ENCODE measurements around the gene CD300C. TPM values are rescaled to one million over a fixed set of nuclear protein-coding genes. Genes with fewer than 3 reads are reported as not detected.
A peak's percentile ranks its signal among the peaks of the same experiment; 100 is the strongest.
"Not testable (repeated sequence)": the region's sequence is repeated elsewhere in the genome, so short reads cannot be mapped to it uniquely, and the experiment has no call there.

CD300C gene
- total RNA-seq, 2 experiments from 2014 or later, result 0.14 TPM; not detected in 1

DNA sequence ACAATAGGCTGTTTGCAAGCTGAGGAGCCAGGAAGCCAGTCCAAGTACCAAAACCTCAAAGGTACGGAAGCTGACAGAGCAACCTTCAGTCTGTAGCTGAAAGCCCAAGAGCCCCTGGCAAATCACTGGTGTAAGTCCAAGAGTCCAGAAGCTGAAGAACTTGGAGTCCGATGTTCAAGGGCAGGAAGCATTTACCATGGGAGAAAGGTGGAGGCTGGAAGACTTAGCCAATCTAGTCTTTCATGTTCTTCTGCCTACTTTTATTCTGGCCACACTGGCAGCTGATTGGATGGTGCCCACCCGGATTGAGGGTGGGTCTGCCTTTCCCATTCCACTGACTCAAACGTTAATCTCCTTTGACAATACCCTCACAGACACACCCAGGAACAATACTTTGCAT, 30.0 kb downstream of the CD300C start:
- CTCF ChIA-PET, result interaction anchor here (0.6 to 0.9 kb wide), 2 partner anchors 137 to 275 kb away, joined by 3 read pairs; no protein-coding TSS in a partner anchor
- peaks cover 23% of the 10 kb centered on the region for H3K9me3 Mint-ChIP-seq
- peaks cover 37% of the 10 kb centered on the region for H3K4me1 Mint-ChIP-seq (ENCODE audit: low read depth)
- DNase-seq, result no peak
- H3K27me3 Mint-ChIP-seq, result peaks cover 26% of the 10 kb centered on the region
- intact Hi-C loops (cut with micrococcal nuclease), result no loop called here
- no peak overlapping the region for H3K4me3 Mint-ChIP-seq
- H3K27ac Mint-ChIP-seq, result no peak overlapping the region
- peaks cover 12% of the 10 kb centered on the region for H3K36me3 Mint-ChIP-seq
- POLR2A ChIA-PET, result no interaction called here

DNA sequence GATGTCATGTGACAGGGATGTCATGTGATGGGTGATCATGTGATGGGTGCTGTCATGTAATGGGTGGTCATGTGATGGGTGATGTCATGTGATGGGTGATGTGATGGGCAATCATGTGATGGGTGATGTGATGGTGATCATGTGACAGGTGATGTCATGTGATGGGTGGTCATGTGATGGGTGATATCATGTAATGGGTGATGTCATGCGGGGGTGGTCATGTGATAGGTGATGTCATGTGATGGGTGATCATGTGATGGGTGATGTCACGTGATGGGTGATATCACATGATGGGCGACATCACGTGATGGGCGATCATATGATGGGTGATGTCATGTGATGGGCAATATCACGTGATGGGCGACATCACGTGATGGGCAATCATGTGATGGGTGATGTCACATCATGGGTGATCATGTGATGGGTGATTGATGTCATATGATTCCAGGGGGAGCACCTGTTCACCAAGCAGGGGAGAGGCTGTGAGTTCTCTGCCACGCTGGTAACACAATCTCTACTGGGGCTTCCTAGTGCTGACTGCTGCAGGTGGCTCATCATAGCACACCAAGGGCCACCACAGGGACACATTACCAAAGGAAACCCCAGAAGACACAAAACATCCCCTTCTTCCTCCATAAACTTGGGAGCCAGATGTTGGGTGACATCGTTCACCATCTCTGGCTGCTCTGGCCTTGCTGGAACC, 31.1 kb downstream of the CD300C start:
- H3K36me3 Mint-ChIP-seq, result peaks cover 12% of the 10 kb centered on the region
- H3K27ac Mint-ChIP-seq, result peak overlapping the region; percentile 94
- peaks cover 23% of the 10 kb centered on the region for H3K9me3 Mint-ChIP-seq
- peak overlapping the region; percentile 71 for H3K4me3 Mint-ChIP-seq
- DNase-seq, result no peak
- H3K27me3 Mint-ChIP-seq, result peaks cover 21% of the 10 kb centered on the region
- POLR2A ChIA-PET, result no interaction called here
- H3K4me1 Mint-ChIP-seq (ENCODE audit: low read depth), result peaks cover 31% of the 10 kb centered on the region
- CTCF ChIA-PET, result no interaction called here
- intact Hi-C loops (cut with micrococcal nuclease), result loop anchor here (5.0 kb wide), 1 partner anchor 232 kb away; no protein-coding TSS in a partner anchor

DNA sequence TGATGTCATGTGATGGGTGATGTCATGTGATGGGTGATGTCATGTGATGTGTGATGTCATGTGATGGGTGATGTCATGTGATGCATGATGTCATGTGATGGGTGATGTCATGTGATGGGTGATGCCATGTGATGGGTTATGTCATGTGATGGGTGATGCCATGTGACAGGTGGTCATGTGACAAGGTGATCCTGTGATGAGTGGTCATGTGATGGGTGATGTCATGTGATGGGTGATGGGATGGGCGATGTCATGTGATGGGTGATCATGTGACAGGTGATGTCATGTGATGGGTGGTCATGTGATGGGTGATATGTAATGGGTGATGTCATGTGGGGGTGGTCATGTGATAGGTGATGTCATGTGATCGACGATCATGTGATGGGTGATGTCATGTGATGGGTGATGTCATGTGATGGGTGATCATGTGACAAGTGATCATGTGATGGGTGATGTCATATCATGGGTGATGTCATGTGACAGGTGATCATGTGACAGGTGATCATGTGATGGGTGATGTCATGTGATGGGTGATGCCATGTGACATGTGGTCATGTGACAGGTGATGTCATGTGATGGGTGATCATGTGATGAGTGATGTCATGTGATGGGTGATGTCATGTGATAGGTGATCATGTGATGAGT, 31.8 kb downstream of the CD300C start:
- ChIA-PET POLR2A (interaction anchor here (0.7 kb wide), 1 partner anchor 15 kb away, joined by 3 read pairs; no protein-coding TSS in a partner anchor), CTCF (no interaction called here)
- H3K9me3 Mint-ChIP-seq, result peaks cover 23% of the 10 kb centered on the region
- intact Hi-C loops (cut with micrococcal nuclease), result loop anchor here (5.0 kb wide), 1 partner anchor 232 kb away; no protein-coding TSS in a partner anchor
- peak overlapping the region; percentile 71 for H3K4me3 Mint-ChIP-seq
- peak; percentile 81 for DNase-seq
- H3K36me3 Mint-ChIP-seq, result peaks cover 12% of the 10 kb centered on the region
- H3K27ac Mint-ChIP-seq, result peak overlapping the region; percentile 94
- H3K27me3 Mint-ChIP-seq, result peaks cover 20% of the 10 kb centered on the region
- H3K4me1 Mint-ChIP-seq (ENCODE audit: low read depth), result peaks cover 29% of the 10 kb centered on the region

DNA sequence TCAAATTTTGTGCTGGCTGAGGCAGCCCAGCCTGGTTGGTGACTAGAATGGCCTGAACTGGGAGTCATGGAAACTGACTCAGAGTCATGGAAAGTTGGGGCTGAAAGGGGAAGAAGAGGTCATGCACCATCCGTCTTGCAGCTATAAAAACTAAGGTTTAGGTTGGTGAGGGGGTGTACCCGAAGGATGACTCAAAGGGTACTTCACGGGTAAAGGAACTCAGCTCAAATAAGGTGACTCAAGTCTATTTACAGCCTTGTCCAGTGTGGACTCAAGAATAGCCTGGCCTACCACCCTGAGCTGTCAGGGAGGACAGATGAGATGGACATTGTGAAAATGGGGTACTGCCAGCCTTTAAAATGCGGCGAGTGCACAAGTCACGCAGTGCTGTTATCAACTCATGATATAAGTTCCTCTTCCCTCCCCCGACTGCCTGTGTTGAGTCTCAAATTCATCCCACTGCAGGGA, 33.3 kb downstream of the CD300C start:
- H3K27me3 Mint-ChIP-seq, result peaks cover 17% of the 10 kb centered on the region
- peaks cover 29% of the 10 kb centered on the region for H3K4me1 Mint-ChIP-seq (ENCODE audit: low read depth)
- intact Hi-C loops (cut with micrococcal nuclease), result loop anchor here (5.0 kb wide), 1 partner anchor 230 kb away; no protein-coding TSS in a partner anchor
- POLR2A ChIA-PET, result interaction anchor here (0.8 kb wide), 1 partner anchor 233 kb away, joined by 3 read pairs; no protein-coding TSS in a partner anchor
- DNase-seq, result peak; percentile 79
- peaks cover 15% of the 10 kb centered on the region for H3K9me3 Mint-ChIP-seq
- CTCF ChIA-PET, result interaction anchor here (0.6 to 2.0 kb wide), 6 partner anchors 16 to 222 kb away, joined by 3 to 7 read pairs (median 4); partner anchors contain the start of gene GPR142
- no peak overlapping the region for H3K4me3 Mint-ChIP-seq
- peak overlapping the region; percentile 84 for H3K27ac Mint-ChIP-seq
- H3K36me3 Mint-ChIP-seq, result peaks cover 12% of the 10 kb centered on the region

DNA sequence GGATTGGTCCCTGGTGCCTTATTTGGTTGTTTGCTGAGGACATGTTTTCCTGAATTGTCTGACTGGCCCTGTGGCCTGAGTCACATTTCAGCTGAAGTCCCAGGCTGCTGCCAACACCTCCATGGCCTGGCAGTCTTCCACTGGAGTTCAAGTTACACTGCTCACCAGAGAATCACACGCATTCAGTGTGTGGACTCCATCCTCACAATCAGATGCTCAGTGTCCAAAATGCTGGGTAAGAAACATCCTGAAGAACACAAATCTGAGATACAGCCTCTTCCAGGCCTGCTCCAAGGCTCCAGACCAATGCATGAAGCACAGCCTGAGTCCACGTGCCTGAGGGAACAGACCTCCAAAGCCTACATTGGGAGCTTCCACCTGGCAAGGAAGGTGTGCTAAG, 33.9 kb downstream of the CD300C start:
- ChIA-PET CTCF (interaction anchor here (0.6 to 2.0 kb wide), 7 partner anchors 16 to 222 kb away, joined by 3 to 7 read pairs (median 4); partner anchors contain the start of gene GPR142), POLR2A (interaction anchor here (0.8 kb wide), 1 partner anchor 233 kb away, joined by 3 read pairs; no protein-coding TSS in a partner anchor)
- intact Hi-C loops (cut with micrococcal nuclease), result loop anchor here (5.0 kb wide), 1 partner anchor 230 kb away; no protein-coding TSS in a partner anchor
- H3K36me3 Mint-ChIP-seq, result peaks cover 12% of the 10 kb centered on the region
- H3K27me3 Mint-ChIP-seq, result peaks cover 17% of the 10 kb centered on the region
- H3K9me3 Mint-ChIP-seq, result peaks cover 15% of the 10 kb centered on the region
- H3K27ac Mint-ChIP-seq, result no peak overlapping the region
- DNase-seq, result no peak
- H3K4me3 Mint-ChIP-seq, result no peak overlapping the region
- H3K4me1 Mint-ChIP-seq (ENCODE audit: low read depth), result peaks cover 29% of the 10 kb centered on the region

DNA sequence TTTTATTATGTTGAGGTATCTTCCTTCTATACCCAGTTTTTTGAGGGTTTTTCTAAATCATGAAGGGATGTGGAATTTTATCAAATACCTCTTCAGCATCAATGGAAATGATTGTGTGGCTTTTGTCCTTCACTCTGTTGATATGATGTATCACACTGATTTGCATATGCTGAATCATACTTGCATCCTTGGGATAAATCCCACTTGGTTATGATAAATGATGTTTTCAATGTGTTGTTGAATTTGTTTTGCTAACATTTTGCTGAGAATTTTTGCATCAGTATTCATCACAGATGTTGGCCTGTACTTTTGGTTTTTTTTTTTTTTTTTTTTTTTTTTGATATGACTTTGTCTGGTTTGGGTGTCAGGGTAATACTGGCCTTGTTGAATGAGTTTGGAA, 37.8 kb downstream of the CD300C start:
- POLR2A ChIA-PET, result no interaction called here
- Mint-ChIP-seq H3K4me3 (no peak overlapping the region), H3K9me3 (no peaks in the 10 kb centered on the region), H3K27ac (no peak overlapping the region), H3K36me3 (no peaks in the 10 kb centered on the region), H3K4me1 (ENCODE audit: low read depth) (peaks cover 17% of the 10 kb centered on the region), H3K27me3 (peaks cover 4% of the 10 kb centered on the region)
- intact Hi-C loops (cut with micrococcal nuclease), result no loop called here
- no peak for DNase-seq
- CTCF ChIA-PET, result interaction anchor here (1.3 kb wide), 1 partner anchor 129 kb away, joined by 3 read pairs; no protein-coding TSS in a partner anchor

DNA sequence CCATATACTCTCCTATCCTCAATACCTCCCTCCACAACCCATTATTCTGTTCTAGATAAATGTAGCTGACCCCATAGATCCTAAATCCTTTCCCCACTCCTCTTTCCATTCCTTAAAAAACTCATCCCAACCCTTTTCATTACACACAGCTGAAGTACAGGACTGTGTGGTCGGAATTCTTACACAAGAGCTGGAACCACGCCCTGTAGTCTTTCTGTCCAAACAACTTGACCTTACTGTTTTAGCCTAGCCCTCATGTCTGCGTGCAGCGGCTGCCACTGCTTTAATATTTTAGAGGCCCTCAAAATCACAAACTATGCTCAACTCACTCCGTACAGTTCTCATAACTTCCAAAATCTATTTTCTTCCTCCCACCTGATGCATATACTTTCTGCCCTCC, 42.0 kb downstream of the CD300C start:
- H3K36me3 Mint-ChIP-seq; DNase-seq; H3K27me3 Mint-ChIP-seq; H3K4me3 Mint-ChIP-seq; CTCF ChIA-PET; intact Hi-C loops (cut with micrococcal nuclease); H3K4me1 Mint-ChIP-seq (ENCODE audit: low read depth); H3K9me3 Mint-ChIP-seq; POLR2A ChIA-PET; H3K27ac Mint-ChIP-seq: not testable (repeated sequence)

DNA sequence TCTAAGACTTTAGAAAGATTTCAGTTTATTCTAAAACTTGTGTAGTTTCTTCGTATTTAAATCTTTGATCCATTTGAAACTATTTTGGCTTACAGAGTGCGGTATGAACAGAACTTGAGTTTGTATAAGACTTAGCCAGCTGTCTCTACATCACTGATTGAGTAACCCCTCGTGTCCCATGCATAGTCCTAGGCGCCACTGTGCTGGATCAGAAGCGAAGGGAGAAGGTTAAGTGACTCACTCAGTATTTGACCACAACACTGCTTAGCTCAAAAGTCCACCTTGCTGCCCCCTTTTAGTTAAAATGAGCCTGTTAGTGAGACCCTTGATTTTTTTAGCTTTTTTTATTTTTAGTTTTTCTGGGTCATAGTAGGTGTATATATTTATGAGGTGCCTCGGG, 43.1 kb downstream of the CD300C start:
- intact Hi-C loops (cut with micrococcal nuclease), result no loop called here
- CTCF ChIA-PET, result interaction anchor here (0.9 to 1.8 kb wide), 4 partner anchors 17 to 134 kb away, joined by 3 to 8 read pairs (median 3); no protein-coding TSS in a partner anchor

DNA sequence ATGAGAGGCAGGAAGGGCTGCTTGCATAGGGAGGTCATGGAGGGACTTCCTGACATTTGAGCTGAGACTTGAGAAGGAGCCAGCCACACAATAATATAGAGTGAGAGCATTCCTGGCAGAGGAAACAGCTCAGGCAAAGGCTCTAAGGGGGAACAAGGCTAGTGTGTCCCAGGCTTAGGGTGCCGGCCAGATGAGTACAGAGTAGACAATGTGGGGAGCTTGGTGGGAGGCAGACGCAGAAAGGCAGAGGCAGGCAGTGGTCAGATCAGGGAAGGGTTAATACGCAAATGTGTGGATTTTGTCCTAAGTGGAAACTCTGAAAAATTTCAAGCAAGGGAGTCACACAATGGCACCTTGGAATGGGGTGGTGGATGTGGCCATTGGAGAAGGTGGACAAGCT, 45.9 kb downstream of the CD300C start:
- no peaks in the 10 kb centered on the region for H3K36me3 Mint-ChIP-seq
- CTCF ChIA-PET, result interaction anchor here (1.9 to 3.5 kb wide), 2 partner anchors 42 to 132 kb away, joined by 10 to 13 read pairs; partner anchors contain the start of gene GPR142
- intact Hi-C loops (cut with micrococcal nuclease), result loop anchor here (10.0 kb wide), 1 partner anchor 65 kb away; the partner anchor contains the start of gene GPRC5C
- no peak for DNase-seq
- POLR2A ChIA-PET, result no interaction called here
- H3K4me1 Mint-ChIP-seq (ENCODE audit: low read depth), result no peaks in the 10 kb centered on the region
- H3K9me3 Mint-ChIP-seq, result no peaks in the 10 kb centered on the region
- no peak overlapping the region for H3K4me3 Mint-ChIP-seq
- H3K27me3 Mint-ChIP-seq, result peaks cover 2% of the 10 kb centered on the region
- no peak overlapping the region for H3K27ac Mint-ChIP-seq

More for the DNA sequence above, 43.1 kb downstream of the CD300C start:
- Mint-ChIP-seq H3K36me3 (no peaks in the 10 kb centered on the region), H3K4me1 (ENCODE audit: low read depth) (no peaks in the 10 kb centered on the region), H3K27ac (no peak overlapping the region), H3K4me3 (no peak overlapping the region), H3K9me3 (no peaks in the 10 kb centered on the region), H3K27me3 (no peaks in the 10 kb centered on the region)
- POLR2A ChIA-PET, result no interaction called here
- DNase-seq, result no peak

DNA sequence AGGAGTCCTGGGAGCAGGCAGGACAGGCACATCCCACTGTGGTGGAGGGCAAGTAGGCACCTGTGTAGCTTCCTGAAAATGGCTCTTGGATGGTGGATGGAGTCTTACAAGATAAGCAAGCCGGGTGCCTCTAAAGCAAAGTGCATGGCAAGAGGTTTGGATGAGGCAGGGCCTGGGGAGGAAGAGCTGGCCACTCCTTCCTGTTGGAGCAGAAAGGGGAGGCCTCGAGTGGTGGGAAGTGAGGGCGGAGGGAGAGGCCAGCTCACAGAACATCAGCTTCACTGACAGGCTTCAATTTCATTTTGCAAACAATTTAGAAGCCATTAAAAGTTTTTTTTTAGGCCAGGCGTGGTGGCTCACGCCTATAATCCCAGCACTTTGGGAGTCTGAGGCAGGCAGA, 48.4 kb downstream of the CD300C start:
- H3K4me3 Mint-ChIP-seq, result no peak overlapping the region
- peaks cover 2% of the 10 kb centered on the region for H3K4me1 Mint-ChIP-seq (ENCODE audit: low read depth)
- no peaks in the 10 kb centered on the region for H3K9me3 Mint-ChIP-seq
- intact Hi-C loops (cut with micrococcal nuclease), result loop anchor here (10.0 kb wide), 1 partner anchor 63 kb away; the partner anchor contains the start of gene GPRC5C
- ChIA-PET CTCF (interaction anchor here (2.8 to 4.4 kb wide), 2 partner anchors 117 to 129 kb away, joined by 24 to 41 read pairs; partner anchors contain the start of gene GPR142), POLR2A (no interaction called here)
- H3K36me3 Mint-ChIP-seq, result no peaks in the 10 kb centered on the region
- DNase-seq, result no peak
- peaks cover 2% of the 10 kb centered on the region for H3K27me3 Mint-ChIP-seq
- no peak overlapping the region for H3K27ac Mint-ChIP-seq

DNA sequence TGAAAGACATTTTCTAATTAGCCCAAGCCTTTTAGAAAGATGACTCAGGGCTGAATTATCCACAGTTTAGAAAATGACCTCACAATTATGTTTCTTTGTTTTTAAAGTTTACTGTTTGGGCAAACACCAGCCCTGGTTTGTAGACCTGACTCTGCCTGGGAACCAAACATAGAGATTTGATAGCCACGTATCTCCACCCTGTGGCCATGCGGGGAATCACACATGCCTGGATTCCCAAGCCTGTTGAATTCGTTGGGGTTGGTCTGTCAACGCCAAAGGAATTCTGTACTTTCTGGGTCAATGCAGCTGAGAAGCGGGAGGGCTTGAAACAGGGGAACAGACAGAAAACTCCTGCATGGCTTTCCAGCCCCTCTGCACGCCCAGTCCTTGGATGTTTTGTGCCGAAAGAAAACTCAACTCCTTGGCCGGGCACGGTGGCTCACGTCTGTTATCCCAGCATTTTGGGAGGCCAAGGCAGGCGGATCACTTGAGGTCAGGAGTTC, 52.5 kb downstream of the CD300C start:
- intact Hi-C loops (cut with micrococcal nuclease), result loop anchor here (1.0 to 10.0 kb wide), 4 partner anchors 36 to 125 kb away; partner anchors contain the start of gene GPRC5C
- Mint-ChIP-seq H3K9me3 (no peaks in the 10 kb centered on the region), H3K36me3 (peaks cover 6% of the 10 kb centered on the region), H3K4me3 (no peak overlapping the region), H3K27me3 (peaks cover 2% of the 10 kb centered on the region), H3K27ac (no peak overlapping the region), H3K4me1 (ENCODE audit: low read depth) (peaks cover 2% of the 10 kb centered on the region)
- CTCF ChIA-PET, result interaction anchor here (0.5 to 5.3 kb wide), 10 partner anchors 18 to 126 kb away, joined by 3 to 41 read pairs (median 6); partner anchors contain the start of gene GPR142
- peak; percentile 80 for DNase-seq
- POLR2A ChIA-PET, result no interaction called here

Data from activated CD4-positive, alpha-beta memory T cell treated with anti-CD3 and anti-CD28 coated beads for 36 hours (primary cell).